ENCODE results near the gene CSNK1D.

The CSNK1D gene

GRCh38 chr17:82235056-82235774 lies 38.3 kb downstream of the CSNK1D start:
- no peak overlapping the region for H3K4me3 ChIP-seq (ENCODE audit: low read depth, low read length)
- TF ChIP-seq CTCF (IDR thresholded peaks at IDR 0.05; ENCODE audit: low read depth, low read length, missing control alignments), result no peak
- DNase-seq (ENCODE audit: low read depth), result no peak

- TF ChIP-seq CTCF (IDR thresholded peaks at IDR 0.05; ENCODE audit: low read depth, low read length, missing control alignments), result no peak
- DNase-seq (ENCODE audit: low read depth), result no peak
- H3K4me3 ChIP-seq (ENCODE audit: low read depth, low read length), result peak overlapping the region; percentile 26; the same call in 1 of the 2 replicates
Measured at GRCh38 chr17:82234211-82235055, 39.1 kb downstream of the CSNK1D start.

- H3K4me3 ChIP-seq (ENCODE audit: low read depth, low read length), result peak overlapping the region; percentile 22
- DNase-seq (ENCODE audit: low read depth), result peak; percentile 50
- TF ChIP-seq CTCF (IDR thresholded peaks at IDR 0.05; ENCODE audit: low read depth, low read length, missing control alignments), result no peak
Measured at GRCh38 chr17:82232876-82233785, 40.4 kb downstream of the CSNK1D start.

- no peak for TF ChIP-seq CTCF (IDR thresholded peaks at IDR 0.05; ENCODE audit: low read depth, low read length, missing control alignments)
- DNase-seq (ENCODE audit: low read depth), result no peak
- peak overlapping the region; percentile 94 for H3K4me3 ChIP-seq (ENCODE audit: low read depth, low read length)
Measured at GRCh38 chr17:82232322-82232820, 41.1 kb downstream of the CSNK1D start.

- peak overlapping the region; percentile 94 for H3K4me3 ChIP-seq (ENCODE audit: low read depth, low read length)
- DNase-seq (ENCODE audit: low read depth), result no peak
- TF ChIP-seq CTCF (IDR thresholded peaks at IDR 0.05; ENCODE audit: low read depth, low read length, missing control alignments), result no peak
Measured at GRCh38 chr17:82231562-82232321, 41.8 kb downstream of the CSNK1D start.

- peak overlapping the region; percentile 94 for H3K4me3 ChIP-seq (ENCODE audit: low read depth, low read length)
- DNase-seq (ENCODE audit: low read depth), result no peak
- no peak for TF ChIP-seq CTCF (IDR thresholded peaks at IDR 0.05; ENCODE audit: low read depth, low read length, missing control alignments)
Measured at GRCh38 chr17:82231312-82231561, 42.3 kb downstream of the CSNK1D start.
